Stimulated activated CD4-positive, alpha-beta T cell treated with anti-CD3 and anti-CD28 coated beads, Interleukin-1b, Interleukin-23, amount 100 ng/mL, for 1 hour (primary cell): Measurements from ENCODE around the gene SYNE1.
"Not testable (repeated sequence)": the region's sequence is repeated elsewhere in the genome, so short reads cannot be mapped to it uniquely, and the experiment has no call there.

Experiments
- DNase-seq, 2 donors: peaks; one replicate each; pipeline ENCODE4 v3.0.0-alpha.2; 2020; ENCODE audit warnings: low read depth in 2 of 2

Gene SYNE1

DNA sequence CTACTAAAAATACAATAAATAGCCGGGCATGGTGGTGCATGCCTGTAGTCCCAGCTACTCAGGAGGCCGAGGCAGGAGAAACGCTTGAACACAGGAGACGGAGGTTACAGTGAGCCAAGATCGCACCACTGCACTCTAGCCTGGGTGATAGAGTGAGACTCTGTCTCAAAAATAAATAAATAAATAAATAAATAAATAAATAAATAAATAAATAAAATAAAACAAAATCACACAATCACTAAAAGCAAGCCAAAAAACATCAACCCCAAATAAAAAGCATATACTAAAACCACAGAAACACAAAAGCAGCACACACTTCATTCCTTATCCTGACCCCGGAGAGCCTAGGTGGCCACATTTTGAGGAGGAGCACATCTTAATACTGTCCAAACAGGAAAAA lies 498.8 kb downstream of the SYNE1 start:
- DNase-seq, result not testable (repeated sequence)

DNA sequence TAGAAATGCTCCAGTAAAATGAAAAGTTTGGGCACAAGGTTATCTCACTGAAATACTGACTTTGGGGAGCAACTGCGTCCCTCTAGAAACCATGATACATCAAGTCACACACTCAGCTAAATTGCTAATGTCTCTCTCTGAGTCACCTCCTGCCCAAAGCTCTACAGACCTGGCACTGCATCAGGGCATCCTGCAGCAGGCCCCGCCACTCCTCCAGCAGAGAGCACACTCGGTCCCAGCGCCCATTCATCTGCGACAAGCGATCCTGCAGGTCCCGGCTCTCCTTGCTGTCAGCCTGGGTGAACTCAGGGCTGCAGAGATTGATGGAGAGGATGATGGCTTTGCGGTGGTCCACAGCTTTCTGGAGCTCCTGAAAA lies 500.7 kb downstream of the SYNE1 start:
- no peak for DNase-seq

DNA sequence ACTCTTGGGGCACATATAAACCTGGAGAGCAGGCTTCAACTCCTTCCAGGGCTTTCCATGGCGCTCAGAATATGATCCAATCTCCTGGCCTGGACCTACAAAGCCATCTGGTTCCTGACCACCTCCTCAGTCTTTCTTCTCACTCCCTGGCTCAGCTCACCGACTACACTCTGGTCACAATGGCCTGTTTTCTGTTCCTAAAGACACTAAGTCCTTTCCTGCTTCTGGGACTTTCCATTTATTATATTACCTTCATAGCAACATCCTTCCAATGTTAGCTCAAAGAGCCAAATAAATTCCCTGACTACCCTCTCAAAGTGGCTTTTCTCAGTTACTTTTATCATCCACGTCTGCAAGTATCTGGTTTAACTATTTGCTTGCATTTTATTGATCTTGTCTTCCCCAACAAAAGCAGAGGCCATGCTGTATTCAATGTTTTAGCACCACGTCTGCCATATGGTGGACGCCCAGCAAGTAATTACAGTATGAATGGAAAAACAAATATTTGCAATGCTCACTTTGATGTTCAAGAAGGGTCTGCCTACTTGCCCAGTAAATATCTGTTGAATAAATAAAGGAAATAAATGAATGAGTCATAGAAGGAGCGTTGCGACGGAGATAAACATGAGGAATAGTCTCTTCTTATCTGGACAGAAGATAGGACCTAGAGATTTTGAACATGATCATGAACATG lies 501.3 kb downstream of the SYNE1 start:
- no peak for DNase-seq

GRCh38 chr6:152130441-152130840 lies 506.7 kb downstream of the SYNE1 start:
- DNase-seq, result no peak

- no peak for DNase-seq
These were observed 507.4 kb downstream of the SYNE1 start for GRCh38 chr6:152129691-152130151.

- no peak for DNase-seq
These were observed 509.6 kb downstream of the SYNE1 start for GRCh38 chr6:152127432-152128165.

GRCh38 chr6:152124429-152125074 lies 512.6 kb downstream of the SYNE1 start:
- DNase-seq, result no peak

- DNase-seq, result no peak
These were observed 514.1 kb downstream of the SYNE1 start for GRCh38 chr6:152123076-152123475.

DNA sequence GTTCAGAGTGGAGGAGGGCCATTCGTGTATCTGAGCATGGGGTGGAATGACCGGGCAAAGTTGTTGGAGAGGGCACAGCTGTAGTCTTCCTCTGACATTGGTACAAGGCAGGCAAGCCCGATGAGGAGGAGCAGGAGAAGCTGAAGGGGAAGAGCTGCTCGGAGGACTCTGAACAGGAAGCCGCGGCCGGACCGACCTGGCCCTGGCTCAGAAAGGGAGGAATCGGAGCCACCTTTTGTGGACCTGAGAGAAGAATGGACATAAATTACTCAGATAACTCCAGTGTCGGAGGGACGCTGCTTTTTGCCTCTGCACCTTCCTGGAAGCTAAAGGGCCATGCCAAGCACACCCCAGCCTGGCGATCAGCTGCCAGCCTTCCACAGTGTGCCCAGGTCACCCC lies 514.7 kb downstream of the SYNE1 start:
- no peak for DNase-seq

DNA sequence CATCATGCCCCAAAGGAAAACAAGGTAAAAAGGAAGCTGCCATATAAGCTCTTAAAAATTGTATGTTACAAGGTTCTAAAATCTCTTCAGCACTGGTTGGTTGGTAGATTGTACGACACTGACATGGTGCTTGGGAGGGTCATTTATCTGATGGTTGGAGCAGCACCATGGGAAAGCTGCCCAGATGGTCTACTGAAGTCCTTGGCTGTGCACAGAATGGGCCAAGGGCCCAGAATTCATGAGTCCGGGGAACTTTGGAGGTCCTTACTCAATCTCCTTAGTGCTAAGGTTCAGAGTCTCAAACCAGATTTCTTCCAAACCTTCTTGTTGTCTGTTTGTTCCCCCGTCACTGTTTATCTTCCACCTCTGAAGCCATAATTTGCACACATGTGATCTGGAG lies 515.3 kb downstream of the SYNE1 start:
- DNase-seq, result no peak

- no peak for DNase-seq
These were observed 517.3 kb downstream of the SYNE1 start for GRCh38 chr6:152119831-152120230.

DNA sequence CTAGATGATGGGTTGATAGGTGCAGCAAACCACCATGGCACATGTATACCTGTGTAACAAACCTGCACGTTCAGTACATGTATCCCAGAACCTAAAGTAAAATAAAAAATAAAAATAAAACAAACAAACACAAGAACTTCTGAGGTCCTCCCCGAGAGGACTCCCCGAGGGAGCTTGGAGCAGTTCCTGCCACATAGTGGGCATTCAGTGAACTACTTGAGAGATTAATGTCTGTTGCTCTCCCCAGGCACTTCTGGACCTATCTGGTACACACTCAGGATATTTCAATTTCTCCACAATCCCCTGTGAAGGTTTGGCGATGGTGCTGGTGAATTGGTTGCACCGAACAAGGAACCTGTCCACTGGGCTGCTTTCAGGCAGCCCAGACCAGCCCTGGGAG lies 518.5 kb downstream of the SYNE1 start:
- DNase-seq, result no peak

DNA sequence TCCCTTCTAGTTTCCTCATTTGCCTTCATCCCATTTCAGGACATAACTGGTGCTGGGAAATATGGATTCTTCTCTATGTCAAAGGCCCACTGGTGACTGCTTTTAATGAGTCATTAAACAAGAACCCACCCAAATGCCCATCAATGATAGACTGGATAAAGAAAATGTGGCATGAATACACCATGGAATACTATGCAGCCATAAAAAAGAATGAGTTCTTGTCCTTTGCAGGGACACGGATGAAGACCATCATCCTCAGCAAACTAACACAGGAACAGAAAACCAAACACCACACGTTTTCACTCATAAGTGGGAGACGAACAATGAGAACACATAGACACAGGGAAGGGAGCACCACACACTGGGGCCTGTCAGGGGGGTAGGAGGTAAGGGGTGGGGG lies 518.9 kb downstream of the SYNE1 start:
- DNase-seq, result no peak

DNA sequence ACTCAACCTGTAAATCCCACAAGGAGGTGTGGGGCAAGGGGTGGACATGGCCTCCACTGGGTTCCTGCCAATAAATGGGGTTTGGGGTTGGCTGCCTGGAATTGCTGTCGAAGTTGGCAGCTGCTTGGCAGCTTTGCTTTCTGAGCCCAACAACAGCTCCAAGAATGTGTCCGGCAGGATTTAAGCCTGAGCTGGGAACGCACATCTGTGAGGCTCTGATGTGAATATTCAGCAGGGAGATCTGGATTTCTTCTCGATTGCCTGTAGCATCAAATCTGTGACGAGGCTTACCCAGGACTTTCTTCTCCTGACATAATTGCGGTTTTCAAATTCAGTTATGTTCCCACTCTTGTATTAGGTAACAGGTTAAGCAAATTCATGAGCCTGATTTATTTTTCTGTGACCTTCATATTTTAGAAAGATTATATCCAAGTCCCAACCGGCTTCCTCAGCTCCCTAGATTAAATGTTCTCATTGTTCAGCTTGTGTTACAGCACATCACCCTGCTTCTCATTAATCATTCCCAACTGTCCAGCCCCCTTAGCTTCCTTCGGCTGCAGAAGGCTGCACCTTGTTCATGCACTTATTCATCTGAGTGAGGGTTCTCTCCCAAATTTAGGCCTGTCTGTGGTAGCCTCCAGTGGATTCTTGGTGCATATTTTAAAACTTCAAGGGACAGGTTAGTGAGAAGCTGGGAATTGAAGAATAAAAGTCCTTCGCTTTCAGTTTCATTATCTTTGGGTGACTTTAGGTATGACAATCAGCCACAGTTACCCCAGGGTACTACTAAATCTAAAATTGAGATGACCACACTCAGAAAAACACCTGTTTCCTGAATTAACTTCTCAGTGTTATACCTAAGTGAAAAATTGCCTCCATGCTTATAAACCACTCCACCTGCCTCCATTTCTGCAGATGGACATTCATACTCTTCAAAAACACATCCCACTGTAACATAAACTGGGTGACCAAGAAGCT lies 519.7 kb downstream of the SYNE1 start:
- no peak for DNase-seq

- no peak for DNase-seq
These were observed 524.5 kb downstream of the SYNE1 start for GRCh38 chr6:152112491-152113261.

- no peak for DNase-seq
These were observed 526.0 kb downstream of the SYNE1 start for GRCh38 chr6:152110886-152111820.

DNA sequence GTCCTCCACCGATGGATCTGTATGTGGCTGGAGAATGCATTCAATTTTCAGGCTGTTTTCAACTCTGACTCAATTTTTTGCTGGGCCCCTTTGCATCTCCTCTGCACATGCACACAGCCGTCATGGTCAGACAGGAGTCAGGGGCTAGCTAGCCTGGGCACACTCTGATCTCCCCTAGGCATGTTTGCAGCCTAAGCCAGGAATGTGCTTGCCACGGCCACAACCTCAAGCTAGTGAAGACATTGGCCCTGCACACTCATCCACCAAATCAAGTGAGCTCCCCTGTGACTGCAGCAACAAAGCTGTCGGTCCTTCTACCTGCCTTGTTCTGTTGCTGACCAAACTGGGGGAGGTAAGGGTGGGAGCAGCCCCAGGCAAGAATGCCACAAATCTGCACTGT lies 529.2 kb downstream of the SYNE1 start:
- DNase-seq, result no peak

DNA sequence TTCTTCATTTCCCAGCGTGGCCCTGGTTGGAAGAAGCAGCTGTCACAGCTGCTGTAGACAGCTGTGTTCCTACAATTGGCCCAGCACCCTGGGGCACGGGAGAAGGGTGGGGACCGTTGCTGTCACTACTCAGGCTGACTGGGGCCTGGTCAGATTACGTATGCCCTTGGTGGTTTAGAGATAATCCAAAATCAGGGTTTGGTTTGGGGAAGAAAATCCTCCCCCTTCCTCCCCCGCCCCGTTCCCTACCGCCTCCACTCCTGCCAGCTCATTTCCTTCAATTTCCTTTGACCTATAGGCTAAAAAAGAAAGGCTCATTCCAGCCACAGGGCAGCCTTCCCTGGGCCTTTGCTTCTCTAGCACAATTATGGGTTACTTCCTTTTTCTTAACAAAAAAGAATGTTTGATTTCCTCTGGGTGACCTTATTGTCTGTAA lies 537.0 kb downstream of the SYNE1 start:
- no peak for DNase-seq

- no peak for DNase-seq
These were observed 537.5 kb downstream of the SYNE1 start for GRCh38 chr6:152099446-152100182.
